ENCODE measurements around the gene LOXL1.

GRCh38 chr15:73930790-73931281, 4.6 kb downstream of the LOXL1 start:
- TF ChIP-seq CTCF (conservative IDR thresholded peaks at IDR 0.05; ENCODE audit: low read length) (no peak), EZH2phosphoT487 (IDR thresholded peaks at IDR 0.05; ENCODE audit: borderline replicate concordance, low read depth, low read length) (no peak)
